SIG-M5 treated with dmso at 0.1 percent for 504 hours (cell line): Measurements from ENCODE around the gene SLC22A14.
"Not testable (repeated sequence)": the region's sequence is repeated elsewhere in the genome, so short reads cannot be mapped to it uniquely, and the experiment has no call there.

Source experiments
- DNase-seq: peaks from one replicate; lab custom pipeline; 2025; ENCODE audit not compliant: unreplicated experiment; lab: John Stamatoyannopoulos, UW

SLC22A14 gene

GRCh38 chr3:38281895-38282686, at the start of gene SLC22A14:
Gene SLC22A14 (plus strand): TSS chr3:38282294. CDS start chr3:38306027, 23,733 bp downstream.
- DNase-seq: no peak

- DNase-seq: no peak
These were observed 49.4 kb upstream of the SLC22A14 start for GRCh38 chr3:38232701-38233100.

GRCh38 chr3:38235466-38235865, 46.6 kb upstream of the SLC22A14 start:
- no peak for DNase-seq

- DNase-seq: no peak
These were observed 43.6 kb upstream of the SLC22A14 start for GRCh38 chr3:38238416-38239008.

GRCh38 chr3:38242812-38243211, 39.3 kb upstream of the SLC22A14 start:
- DNase-seq: not testable (repeated sequence)

- no peak for DNase-seq
These were observed 36.2 kb upstream of the SLC22A14 start for GRCh38 chr3:38245930-38246329.

GRCh38 chr3:38247366-38248035, 34.6 kb upstream of the SLC22A14 start:
- DNase-seq: no peak

GRCh38 chr3:38250198-38250597, 31.9 kb upstream of the SLC22A14 start:
- no peak for DNase-seq

- DNase-seq: no peak
These were observed 30.9 kb upstream of the SLC22A14 start for GRCh38 chr3:38251197-38251596.

- no peak for DNase-seq
These were observed 28.4 kb upstream of the SLC22A14 start for GRCh38 chr3:38253704-38254103.

GRCh38 chr3:38254872-38255271, 27.2 kb upstream of the SLC22A14 start:
- DNase-seq: no peak

GRCh38 chr3:38255627-38256026, 26.5 kb upstream of the SLC22A14 start:
- no peak for DNase-seq

- no peak for DNase-seq
These were observed 24.5 kb upstream of the SLC22A14 start for GRCh38 chr3:38257583-38257982.

GRCh38 chr3:38260474-38260873, 21.6 kb upstream of the SLC22A14 start:
- DNase-seq: no peak

- DNase-seq: no peak
These were observed 17.7 kb upstream of the SLC22A14 start for GRCh38 chr3:38264353-38264771.

- no peak for DNase-seq
These were observed 17.3 kb upstream of the SLC22A14 start for GRCh38 chr3:38264779-38265178.

- no peak for DNase-seq
These were observed 16.3 kb upstream of the SLC22A14 start, which contains the start of gene SLC22A13 for GRCh38 chr3:38265604-38266307. Gene SLC22A13 (plus strand): TSS chr3:38265812. CDS start chr3:38265861, 49 bp downstream.

- no peak for DNase-seq
These were observed 15.3 kb upstream of the SLC22A14 start for GRCh38 chr3:38266810-38267209.

GRCh38 chr3:38267662-38268061, 14.4 kb upstream of the SLC22A14 start:
- DNase-seq: no peak

- peak; percentile 39 for DNase-seq
These were observed 14.0 kb upstream of the SLC22A14 start for GRCh38 chr3:38268087-38268486.

- peak; percentile 78 for DNase-seq
These were observed 13.6 kb upstream of the SLC22A14 start for GRCh38 chr3:38268522-38268921.
